Muscle of leg (tissue), 11 donors: ENCODE measurements around the gene SLC35F5. TPM values are rescaled to one million over a fixed set of nuclear protein-coding genes. Genes with fewer than 3 reads are reported as not detected.

Experiments
- DNase-seq: peaks from one replicate; pipeline ENCODE4 v3.0.0; 2013
- H3K27ac ChIP-seq: one replicate; pipeline ENCODE4 v1.5.1; 2013; ENCODE audit warnings: mild to moderate bottlenecking, low read length, control low read depth
- H3K27me3 ChIP-seq: one replicate; pipeline ENCODE4 v1.6.1; 2013; ENCODE audit warnings: low read length; ENCODE audit not compliant: control insufficient read depth, insufficient read depth
- H3K36me3 ChIP-seq: one replicate; pipeline ENCODE4 v1.6.1; 2013; ENCODE audit warnings: low read length; ENCODE audit not compliant: control insufficient read depth, insufficient read depth
- H3K4me1 ChIP-seq: one replicate; pipeline ENCODE4 v1.6.1; 2013; ENCODE audit warnings: low read length; ENCODE audit not compliant: control insufficient read depth, insufficient read depth
- H3K4me3 ChIP-seq: one replicate; pipeline ENCODE4 v1.5.1; 2013; ENCODE audit warnings: low read length, control low read depth
- H3K9me3 ChIP-seq: replicated peaks from 2 replicates; pipeline ENCODE4 v1.6.1; 2013; ENCODE audit warnings: low read depth, low read length; ENCODE audit not compliant: control insufficient read depth
- WGBS: methylation state at CpG from one replicate; pipeline ENCODE4 v1.1.5; 2013; ENCODE audit warnings: missing lambda C conversion rate; ENCODE audit not compliant: insufficient coverage; 5-methylcytosine and 5-hydroxymethylcytosine counted together
- polyA plus RNA-seq, 8 donors: library from polyadenylated mRNA; unstranded; fragments of 120-200 nt; gene quantifications; one replicate each; pipeline versions ENCODE4 v1.2.1 to v1.2.3, GENCODE V29; 2013; ENCODE audit warnings: inconsistent platforms in 1 of 8, low replicate concordance in 1 of 8; ENCODE audit not compliant: insufficient read length in 8 of 8, insufficient read depth in 1 of 8
- total RNA-seq: library from RNA; stranded (reverse); fragments of 120-200 nt; gene quantifications from one replicate; pipeline ENCODE4 v1.2.4, GENCODE V29; 2013

Gene SLC35F5
- total and polyA plus RNA-seq, 9 donors = 47.6 to 72.3 (median 55.7) TPM

- Histone ChIP-seq H3K36me3 (no peaks in the 10 kb centered on the region), H3K9me3 (peaks cover 2% of the 10 kb centered on the region)
- 20% methylated on average over 1 of the region's 1 CpG for WGBS
Measured at GRCh38 chr2:113760400-113760799, 4.0 kb upstream of the SLC35F5 start.

GRCh38 chr2:113757138-113757657 lies 756 bp upstream of the SLC35F5 start:
- H3K4me3 ChIP-seq = peak overlapping the region; percentile 84
- 21% methylated on average over 7 of the region's 17 CpGs for WGBS
- peaks cover 6% of the 10 kb centered on the region for H3K4me1 ChIP-seq
- peak overlapping the region; percentile 99 for H3K27ac ChIP-seq
- peaks cover 2% of the 10 kb centered on the region for H3K36me3 ChIP-seq
- no peak for DNase-seq
- H3K9me3 ChIP-seq = no peaks in the 10 kb centered on the region
- H3K27me3 ChIP-seq = no peaks in the 10 kb centered on the region

More at GRCh38 chr2:113760400-113760799, 4.0 kb upstream of the SLC35F5 start:
- peak; percentile 30 for DNase-seq
- H3K4me1 ChIP-seq = peaks cover 4% of the 10 kb centered on the region
- H3K4me3 ChIP-seq = no peak overlapping the region
- no peak overlapping the region for H3K27ac ChIP-seq
- H3K27me3 ChIP-seq = no peaks in the 10 kb centered on the region

- Histone ChIP-seq H3K4me3 (peak overlapping the region; percentile 84), H3K36me3 (peaks cover 11% of the 10 kb centered on the region), H3K9me3 (no peaks in the 10 kb centered on the region), H3K4me1 (peaks cover 6% of the 10 kb centered on the region), H3K27ac (peak overlapping the region; percentile 95), H3K27me3 (no peaks in the 10 kb centered on the region)
- whole genome bisulfite sequencing = under 1% methylated on average over 23 of the region's 26 CpGs
- DNase-seq = peak; percentile 43
Measured at GRCh38 chr2:113755835-113756354, 547 bp downstream of the SLC35F5 start.

GRCh38 chr2:113755035-113755834 lies 1.2 kb downstream of the SLC35F5 start:
- Histone ChIP-seq H3K27ac (peak overlapping the region; percentile 95), H3K36me3 (peaks cover 18% of the 10 kb centered on the region), H3K9me3 (no peaks in the 10 kb centered on the region), H3K4me3 (peak overlapping the region; percentile 84), H3K4me1 (peaks cover 6% of the 10 kb centered on the region), H3K27me3 (no peaks in the 10 kb centered on the region)
- no peak for DNase-seq
- no CpG with 5 or more reads among the region's 15 CpGs for WGBS

- no peak overlapping the region for H3K27ac ChIP-seq
- peaks cover 6% of the 10 kb centered on the region for H3K4me1 ChIP-seq
- H3K36me3 ChIP-seq = peaks cover 19% of the 10 kb centered on the region
- no peak overlapping the region for H3K4me3 ChIP-seq
- H3K9me3 ChIP-seq = no peaks in the 10 kb centered on the region
- H3K27me3 ChIP-seq = no peaks in the 10 kb centered on the region
- no CpG with 5 or more reads among the region's 8 CpGs for WGBS
- no peak for DNase-seq
Measured at GRCh38 chr2:113754160-113754559, 2.3 kb downstream of the SLC35F5 start.

DNA sequence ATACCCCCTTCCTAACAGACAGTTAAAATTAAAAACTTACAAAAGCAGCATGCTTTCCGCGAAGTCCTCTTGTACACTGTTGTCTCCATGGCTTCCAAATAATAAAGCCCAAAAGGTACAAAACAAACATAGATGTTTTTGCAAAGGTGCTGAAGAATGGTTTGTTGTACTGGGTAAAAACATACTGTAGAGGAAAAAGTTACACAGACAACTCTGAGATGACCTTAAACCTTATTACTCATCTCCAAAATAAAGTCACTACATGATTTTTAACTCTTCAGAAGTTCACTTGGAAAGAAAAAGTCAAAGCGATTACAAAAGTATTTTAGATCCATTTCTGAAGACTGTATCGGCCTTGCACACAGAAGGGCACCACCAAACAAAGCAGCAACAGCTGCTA lies 6.1 kb downstream of the SLC35F5 start:
- Histone ChIP-seq H3K4me1 (peaks cover 2% of the 10 kb centered on the region), H3K27me3 (no peaks in the 10 kb centered on the region), H3K4me3 (no peak overlapping the region), H3K27ac (no peak overlapping the region), H3K9me3 (no peaks in the 10 kb centered on the region), H3K36me3 (peaks cover 29% of the 10 kb centered on the region)
- 100% methylated on average over 1 of the region's 4 CpGs for WGBS
- no peak for DNase-seq

DNA sequence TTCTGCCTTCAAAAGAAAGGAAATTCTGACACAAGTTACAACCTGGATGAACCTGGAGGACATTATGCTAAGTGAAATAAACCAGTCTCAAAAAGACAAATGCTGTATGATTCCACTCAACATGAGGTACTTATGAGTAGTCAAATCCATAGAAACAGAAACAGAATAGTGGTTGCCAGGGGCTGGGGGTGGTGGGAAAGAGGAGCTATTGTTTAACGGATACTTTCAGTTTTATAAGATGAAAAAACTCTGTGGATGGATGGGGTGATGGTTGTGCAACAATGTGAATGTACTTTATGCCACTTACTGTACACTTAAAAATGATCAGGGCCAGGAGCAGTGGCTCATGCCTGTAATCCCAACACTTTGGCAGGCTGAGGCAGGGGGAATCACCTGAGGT lies 15.4 kb downstream of the SLC35F5 start:
- H3K4me3 ChIP-seq = no peak overlapping the region
- no peak overlapping the region for H3K27ac ChIP-seq
- peaks cover 18% of the 10 kb centered on the region for H3K36me3 ChIP-seq
- H3K27me3 ChIP-seq = no peaks in the 10 kb centered on the region
- WGBS = no CpG with 5 or more reads among the region's 1 CpG
- DNase-seq = no peak
- no peaks in the 10 kb centered on the region for H3K4me1 ChIP-seq
- no peaks in the 10 kb centered on the region for H3K9me3 ChIP-seq

GRCh38 chr2:113739849-113740248 lies 16.6 kb downstream of the SLC35F5 start:
- peaks cover 15% of the 10 kb centered on the region for H3K36me3 ChIP-seq
- H3K27ac ChIP-seq = no peak overlapping the region
- no peak overlapping the region for H3K4me3 ChIP-seq
- no peaks in the 10 kb centered on the region for H3K27me3 ChIP-seq
- no peaks in the 10 kb centered on the region for H3K9me3 ChIP-seq
- no peak for DNase-seq
- WGBS = 100% methylated on average over 4 of the region's 4 CpGs
- no peaks in the 10 kb centered on the region for H3K4me1 ChIP-seq

DNA sequence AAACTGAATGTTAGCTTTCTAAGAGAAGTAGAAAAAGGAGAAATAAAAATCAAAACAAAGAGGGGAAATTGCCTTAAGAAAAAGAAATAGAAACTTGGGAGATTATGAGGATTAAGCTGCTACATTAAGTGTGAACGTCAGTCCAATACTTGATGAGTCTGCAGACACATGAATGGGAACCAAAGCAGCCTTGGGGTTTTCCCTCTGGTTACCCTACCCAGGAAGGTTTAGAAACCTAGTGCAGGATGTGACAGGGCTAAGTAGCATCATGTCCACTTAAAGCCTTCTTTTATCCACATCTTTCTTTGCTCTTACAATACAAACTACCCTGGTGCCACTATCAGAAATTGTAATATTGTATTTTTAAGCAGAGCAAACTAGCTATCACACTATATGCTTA lies 22.3 kb downstream of the SLC35F5 start:
- no peak for DNase-seq
- Histone ChIP-seq H3K27me3 (no peaks in the 10 kb centered on the region), H3K9me3 (no peaks in the 10 kb centered on the region), H3K4me1 (no peaks in the 10 kb centered on the region), H3K36me3 (peaks cover 10% of the 10 kb centered on the region), H3K27ac (no peak overlapping the region), H3K4me3 (no peak overlapping the region)
- 71% methylated on average over 1 of the region's 1 CpG for WGBS

DNA sequence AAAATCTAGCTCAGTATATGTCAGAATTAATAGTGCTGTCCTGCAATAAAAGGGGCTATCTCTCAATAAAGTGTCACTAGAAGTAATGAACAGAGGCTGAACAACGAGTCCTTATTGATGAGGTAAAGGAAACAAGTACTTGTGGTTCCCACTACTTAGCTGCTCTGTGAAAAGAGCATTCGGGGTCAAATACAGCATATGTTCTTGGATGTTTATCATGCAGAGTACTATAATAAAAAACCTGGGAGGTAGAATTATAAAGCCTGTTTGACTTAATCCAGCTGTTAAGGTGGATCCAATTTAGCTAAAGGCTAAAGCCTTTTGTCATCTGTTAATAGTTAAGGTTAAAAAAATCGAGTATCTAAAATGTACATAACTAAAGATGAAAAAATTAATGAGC lies 32.4 kb downstream of the SLC35F5 start:
- no peak for DNase-seq
- H3K27ac ChIP-seq = no peak overlapping the region
- H3K9me3 ChIP-seq = no peaks in the 10 kb centered on the region
- H3K36me3 ChIP-seq = peaks cover 11% of the 10 kb centered on the region
- no peaks in the 10 kb centered on the region for H3K27me3 ChIP-seq
- H3K4me3 ChIP-seq = no peak overlapping the region
- WGBS = 40% methylated on average over 1 of the region's 3 CpGs
- no peaks in the 10 kb centered on the region for H3K4me1 ChIP-seq
